HepG2 (cell line): Measurements from ENCODE around the gene GEMIN4. TPM values are rescaled to one million over a fixed set of nuclear protein-coding genes. Genes with fewer than 3 reads are reported as not detected.

Experiments used
- ATAC-seq: fragments of 200-7000 bp; cut with Tn5 transposase; 3 replicates; pipeline ENCODE4 v1.9.1; 2020; ENCODE audit warnings: mild to moderate bottlenecking, moderate library complexity
- BruUV-seq: library from RNA; stranded (reverse); fragments of 400-500 nt; replicated peaks from 2 replicates; lab custom pipeline; 2021; lab: Mats Ljungman, UMichigan
- CTCF ChIA-PET: fragments of 300-600 bp; formaldehyde crosslinking; extraction: SDS; loops from one replicate; lab custom pipeline; 2021; ENCODE audit warnings: low total read pairs, inconsistent platforms, low intra/inter-chr PET ratio; lab: Yijun Ruan, JAX
- POLR2A ChIA-PET: fragments of 350-600 bp; sonication (Branson Sonifier 250); formaldehyde crosslinking; loops from one replicate; lab custom pipeline; 2020; ENCODE audit warnings: antibody characterized with exemption, inconsistent platforms; lab: Yijun Ruan, JAX
- DNase-seq: peaks from one replicate; pipeline ENCODE4 v3.0.0-alpha.2; 2015; ENCODE audit warnings: low spot score
- FAIRE-seq: peaks from 3 replicates; lab custom pipeline; 2011; peaks lifted over from hg19 to GRCh38; lab: Jason Lieb, UNC
- H2AFZ ChIP-seq: one replicate; pipeline ENCODE4 v1.6.1; 2011; ENCODE audit warnings: low read length, inconsistent platforms
- H3K27ac ChIP-seq: fragments of 300-600 bp; 3 replicates; pipeline ENCODE4 v1.8.0; 2011; ENCODE audit warnings: mixed run types, mild to moderate bottlenecking, mixed read lengths, low read length, inconsistent platforms; ENCODE audit not compliant: insufficient read depth; ENCODE audit errors: extremely low read length
- H3K27me3 ChIP-seq, 2 experiments: fragments of 200-600 bp in 1 of 2; 2 replicates in 1 of 2; 3 replicates in 1 of 2; pipeline versions ENCODE4 v1.6.0 to v1.8.0; 2011; ENCODE audit warnings: low read length in 2 of 2, mild to moderate bottlenecking in 2 of 2, moderate library complexity in 2 of 2, inconsistent platforms in 1 of 2; ENCODE audit not compliant: insufficient read depth in 2 of 2, control insufficient read depth in 1 of 2
- H3K36me3 ChIP-seq, 2 experiments: fragments of 200-600 bp in 1 of 2; replicated peaks in 1 of 2; 2 replicates in 1 of 2; 3 replicates in 1 of 2; pipeline versions ENCODE4 v1.5.1 to v1.8.0; 2011; ENCODE audit warnings: low read length in 2 of 2, inconsistent platforms in 1 of 2; ENCODE audit not compliant: insufficient read depth in 2 of 2, control insufficient read depth in 1 of 2
- H3K4me1 ChIP-seq: 2 replicates; pipeline ENCODE4 v1.5.1; 2012; ENCODE audit warnings: low read length, inconsistent platforms; ENCODE audit not compliant: insufficient read depth
- H3K4me2 ChIP-seq: 2 replicates; pipeline ENCODE4 v1.6.0; 2011; ENCODE audit warnings: low read depth, low read length, inconsistent platforms
- H3K4me3 ChIP-seq, 3 experiments: fragments of 200-600 bp in 1 of 3; sonication (generic), shearing (Covaris generic) in 1 of 3; replicated peaks in 1 of 3; 2 replicates each; pipeline ENCODE4 v1.5.1; 2011 to 2016; ENCODE audit warnings: low read length in 3 of 3, inconsistent platforms in 2 of 3, low read depth in 2 of 3, mild to moderate bottlenecking in 2 of 3, control low read depth in 1 of 3, mixed read lengths in 1 of 3; ENCODE audit not compliant: insufficient read depth in 1 of 3
- H3K79me2 ChIP-seq: one replicate; pipeline ENCODE4 v1.6.1; 2011; ENCODE audit warnings: low read length, inconsistent platforms; ENCODE audit not compliant: insufficient read depth
- H3K9ac ChIP-seq: 2 replicates; pipeline ENCODE4 v1.6.0; 2011; ENCODE audit warnings: mild to moderate bottlenecking, low read depth, low read length, inconsistent platforms; ENCODE audit not compliant: insufficient read depth
- H3K9me3 ChIP-seq: 2 replicates; pipeline ENCODE4 v1.5.1; 2012; ENCODE audit warnings: mild to moderate bottlenecking, low read length
- H4K20me1 ChIP-seq: 2 replicates; pipeline ENCODE4 v1.6.0; 2011; ENCODE audit warnings: inconsistent platforms, mild to moderate bottlenecking, low read length, moderate library complexity; ENCODE audit not compliant: insufficient read depth
- BORCS8-MEF2B ChIP-seq: sonication (generic); formaldehyde crosslinking; IDR thresholded peaks from 2 replicates; pipeline ENCODE4 v1.8.0; 2022; ENCODE audit warnings: mild to moderate bottlenecking, missing genetic modification reagents
- KLF12 ChIP-seq: sonication (generic); formaldehyde crosslinking; IDR thresholded peaks from 2 replicates; pipeline ENCODE4 v1.4.0; 2020; ENCODE audit warnings: missing genetic modification reagents, borderline replicate concordance
- MAZ ChIP-seq, 2 experiments: sonication (generic) in 1 of 2; formaldehyde crosslinking in 1 of 2; IDR thresholded peaks; 2 replicates each; pipeline versions ENCODE4 v1.5.0 to v1.6.1; 2012 to 2020; ENCODE audit warnings: low read depth in 2 of 2, mild to moderate bottlenecking in 2 of 2, borderline replicate concordance in 1 of 2, improper control_type of control experiment in 1 of 2, low read length in 1 of 2, missing genetic modification reagents in 1 of 2, moderate library complexity in 1 of 2
- NKX3-1 ChIP-seq: sonication (generic); formaldehyde crosslinking; IDR thresholded peaks from 2 replicates; pipeline ENCODE4 v1.5.0; 2020; ENCODE audit warnings: missing genetic modification reagents
- SMAD1 ChIP-seq: sonication (generic); formaldehyde crosslinking; IDR thresholded peaks from 2 replicates; pipeline ENCODE4 v1.4.0; 2020; ENCODE audit warnings: missing genetic modification reagents, low read depth, mild to moderate bottlenecking, borderline replicate concordance
- TCF7 ChIP-seq: sonication (generic); IDR thresholded peaks from 2 replicates; pipeline ENCODE4 v1.6.1; 2016; ENCODE audit warnings: antibody characterized with exemption, low read depth
- XRCC5 ChIP-seq: fragments of 200-400 bp; formaldehyde crosslinking; optimal IDR thresholded peaks from 2 replicates; pipeline ENCODE3; 2017; ENCODE audit warnings: mild to moderate bottlenecking, low read length
- ZBTB10 ChIP-seq: sonication (generic); formaldehyde crosslinking; IDR thresholded peaks from 2 replicates; pipeline ENCODE4 v1.4.0; 2020; ENCODE audit warnings: missing genetic modification reagents, borderline replicate concordance
- ZBTB21 ChIP-seq: sonication (generic); formaldehyde crosslinking; IDR thresholded peaks from 2 replicates; pipeline ENCODE4 v1.4.0; 2020; ENCODE audit warnings: missing genetic modification reagents
- ZNF7 ChIP-seq: IDR thresholded peaks from 2 replicates; pipeline ENCODE4 v1.6.1; 2016; ENCODE audit warnings: missing biosample characterization, missing genetic modification reagents
- ZSCAN21 ChIP-seq: sonication (generic); formaldehyde crosslinking; IDR thresholded peaks from 2 replicates; pipeline ENCODE4 v1.8.0; 2022; ENCODE audit warnings: mild to moderate bottlenecking, missing genetic modification reagents, moderate library complexity, borderline replicate concordance
- WGBS: methylation state at CpG from one replicate; pipeline ENCODE4 v1.1.6; 2017; ENCODE audit warnings: low lambda C conversion rate; 5-methylcytosine and 5-hydroxymethylcytosine counted together
- in situ Hi-C: cut with HindIII; loops from 2 replicates; pipeline ENCODE4 v1.10.0; 2017; ENCODE audit warnings: low pct_unique_long_range_greater_than_20kb; ENCODE audit not compliant: extremely low pct_ligation_motif_present
- intact Hi-C: fragments of 100-400 bp; cut with micrococcal nuclease; formaldehyde crosslinking; loops from one replicate; pipeline ENCODE4 v1.10.0; 2022; ENCODE audit not compliant: unreplicated experiment
- polyA plus RNA-seq, 8 experiments: library from polyadenylated mRNA; depleted of rRNA in 3 of 8; stranded (reverse) in 7 of 8; unstranded in 1 of 8; fragments of >200 nt; fragmentation: Illumina TruSeq in 4 of 8; extraction: Trizol in 4 of 8; gene quantifications; 2 replicates each; pipeline versions ENCODE4 v1.2.1 to v1.2.3, GENCODE V29; 2011 to 2016; ENCODE audit warnings: low read depth in 4 of 8, missing spikeins in 1 of 8, mixed read lengths in 1 of 8; ENCODE audit not compliant: insufficient read depth in 1 of 8
- total RNA-seq, 5 experiments: library from RNA; depleted of rRNA; stranded (reverse); fragments of >200 nt; fragmentation: Illumina TruSeq; extraction: Trizol; gene quantifications; 2 replicates each; pipeline ENCODE4 v1.2.3, GENCODE V29; 2016; ENCODE audit warnings: low read depth in 1 of 5

Gene GEMIN4
- total and polyA plus RNA-seq, 2 of the 13 experiments (the other 11 are each of a cell fraction or from before 2014, with no cell fraction given) = 10.8 to 22.7 TPM

- TF ChIP-seq ZBTB10 (CRISPR knock-in tag) = peak; percentile 83; the same call in 1 of the 2 replicates
- TF ChIP-seq NKX3-1 = peak; percentile 24; the same call in 1 of the 2 replicates
Observed at GRCh38 chr17:751269-752001, 629 bp downstream of the GEMIN4 start (continued).

GRCh38 chr17:750431-751037 is 1.5 kb downstream of the GEMIN4 start:
- H3K4me2 ChIP-seq = peak overlapping the region; percentile 85
- peak overlapping the region; percentile 72 for H3K27ac ChIP-seq
- DNase-seq (no peak), FAIRE-seq (no peak)
- peaks cover 31% of the 10 kb centered on the region for H3K4me1 ChIP-seq
- BruUV-seq = no TSS peak
- in situ Hi-C loops = no loop called here
- H3K9ac ChIP-seq = peak overlapping the region; percentile 90
- H4K20me1 ChIP-seq = no peaks in the 10 kb centered on the region
- 48% methylated on average over 8 of the region's 8 CpGs for WGBS
- TF ChIP-seq BORCS8-MEF2B = no peak
- TF ChIP-seq ZSCAN21 (CRISPR knock-in tag) = no peak
- no peak for TF ChIP-seq ZNF7 (CRISPR knock-in tag)
- TF ChIP-seq SMAD1 (CRISPR knock-in tag) = no peak
- no peak for TF ChIP-seq KLF12 (CRISPR knock-in tag)
- TF ChIP-seq ZBTB21 (CRISPR knock-in tag) = no peak
- TF ChIP-seq TCF7 = no peak
- no peak for TF ChIP-seq MAZ (IDR thresholded peaks at IDR 0.05; ENCODE audit: borderline replicate concordance, low read depth, low read length)
- no peak for TF ChIP-seq MAZ (CRISPR knock-in tag; IDR thresholded peaks at IDR 0.05; ENCODE audit: low read depth)
- no peak for TF ChIP-seq XRCC5
- TF ChIP-seq, all 625 proteins: peak for 0
- intact Hi-C loops = no loop called here
- Histone ChIP-seq H3K79me2 (peaks cover 30% of the 10 kb centered on the region), H3K9me3 (no peaks in the 10 kb centered on the region), H3K36me3 (peaks cover 17 to 28% of the 10 kb centered on the region in 2 experiments), H2AFZ (no peak overlapping the region), H3K4me3 (peak overlapping the region; percentile 74 to 84 (median 78)), H3K27me3 (no peaks in the 10 kb centered on the region)
- CTCF ChIA-PET = no interaction called here
- ATAC-seq = no peak
- POLR2A ChIA-PET = no interaction called here
